Stromal cell of bone marrow (primary cell): Measurements from ENCODE around the gene DNTTIP2.
"Not testable (repeated sequence)": the region's sequence is repeated elsewhere in the genome, so short reads cannot be mapped to it uniquely, and the experiment has no call there.

Experiments
- DNase-seq: peaks from one replicate; pipeline ENCODE4 v3.0.0-alpha.2; 2012; ENCODE audit warnings: low read depth

The DNTTIP2 gene

GRCh38 chr1:93841771-93842170 lies 37.2 kb downstream of the DNTTIP2 start:
- no peak for DNase-seq

GRCh38 chr1:93840956-93841482 lies 38.0 kb downstream of the DNTTIP2 start:
- no peak for DNase-seq

GRCh38 chr1:93839753-93840152 lies 39.3 kb downstream of the DNTTIP2 start:
- no peak for DNase-seq

GRCh38 chr1:93839307-93839706 lies 39.7 kb downstream of the DNTTIP2 start:
- peak; percentile 78 for DNase-seq

- no peak for DNase-seq
Observed at GRCh38 chr1:93837961-93838360, 41.0 kb downstream of the DNTTIP2 start.

- not testable (repeated sequence) for DNase-seq
Observed at GRCh38 chr1:93833293-93833692, 45.7 kb downstream of the DNTTIP2 start.

GRCh38 chr1:93829061-93829460 lies 49.9 kb downstream of the DNTTIP2 start:
- DNase-seq, result no peak

- no peak for DNase-seq
Observed at GRCh38 chr1:93828367-93828755, 50.6 kb downstream of the DNTTIP2 start.

- DNase-seq, result no peak
Observed at GRCh38 chr1:93827633-93828366, 51.2 kb downstream of the DNTTIP2 start.

GRCh38 chr1:93827128-93827527 lies 51.9 kb downstream of the DNTTIP2 start:
- DNase-seq, result no peak

GRCh38 chr1:93824834-93825233 lies 54.2 kb downstream of the DNTTIP2 start:
- DNase-seq, result no peak

GRCh38 chr1:93822730-93823425 lies 56.1 kb downstream of the DNTTIP2 start:
- no peak for DNase-seq

GRCh38 chr1:93821423-93822144 lies 57.4 kb downstream of the DNTTIP2 start:
- DNase-seq, result no peak

GRCh38 chr1:93820554-93821422 lies 58.2 kb downstream of the DNTTIP2 start:
- no peak for DNase-seq

GRCh38 chr1:93818570-93818959 lies 60.4 kb downstream of the DNTTIP2 start:
- no peak for DNase-seq

- no peak for DNase-seq
Observed at GRCh38 chr1:93817819-93818569, 61.0 kb downstream of the DNTTIP2 start.

- no peak for DNase-seq
Observed at GRCh38 chr1:93816970-93817678, 61.9 kb downstream of the DNTTIP2 start.
